ENCODE data around the gene CAPN12. TPM values are rescaled to one million over a fixed set of nuclear protein-coding genes. Genes with fewer than 3 reads are reported as not detected.

The CAPN12 gene
- total RNA-seq, 1 experiment from 2014 or later = 8.8 TPM

GRCh38 chr19:38745316-38745715 is 1.0 kb upstream of the CAPN12 start:
- no peaks in the 10 kb centered on the region for H3K79me2 ChIP-seq (ENCODE audit: insufficient read depth, low read length)
- H2AFZ ChIP-seq (ENCODE audit: low read depth, low read length, poor library complexity, severe bottlenecking) = no peak overlapping the region
- no peaks in the 10 kb centered on the region for H3K4me1 ChIP-seq (ENCODE audit: control insufficient read depth in 1 of 2, insufficient read depth in 2 of 2, low read length in 2 of 2)
- H3K4me3 ChIP-seq (replicated peaks in 1 of 2; ENCODE audit: low read depth in 1 of 2, low read length in 2 of 2) = no peak overlapping the region
- H3K9me2 ChIP-seq (ENCODE audit: insufficient read depth) = no peaks in the 10 kb centered on the region
- DNase-seq (ENCODE audit: low read depth, low spot score) = no peak
- no peak overlapping the region for H3K27ac ChIP-seq (ENCODE audit: low read depth, low read length)
- no peak overlapping the region for H3K9ac ChIP-seq (ENCODE audit: low read length)
- intact Hi-C loops (cut with micrococcal nuclease) = no loop called here
- no peaks in the 10 kb centered on the region for H4K20me1 ChIP-seq (ENCODE audit: insufficient read depth)
- no TSS peak for BruUV-seq (replicated peaks)
- ChIA-PET CTCF (no interaction called here), RAD21 (ENCODE audit: low non-redundant PET in 1 of 2, low total read pairs in 2 of 2, uncharacterized antibody in 2 of 2, unreplicated experiment in 2 of 2) (no interaction called here), POLR2A (no interaction called here)
- TF ChIP-seq CEBPB (IDR thresholded peaks at IDR 0.05; ENCODE audit: low read depth) (no peak), MAX (IDR thresholded peaks at IDR 0.05) (no peak), SP1 (IDR thresholded peaks at IDR 0.05; ENCODE audit: low read depth) (no peak), EZH2phosphoT487 (IDR thresholded peaks at IDR 0.05; ENCODE audit: borderline replicate concordance) (no peak), TCF7L2 (IDR thresholded peaks at IDR 0.05; ENCODE audit: borderline replicate concordance, extremely low read depth, insufficient read depth, insufficient read length) (no peak), CBX3 (IDR thresholded peaks at IDR 0.05; ENCODE audit: low read depth) (no peak), FOSL1 (IDR thresholded peaks at IDR 0.05; ENCODE audit: low read depth) (no peak), EZH2 (IDR thresholded peaks at IDR 0.05) (no peak), RAD21 (IDR thresholded peaks at IDR 0.05; ENCODE audit: low read depth) (no peak), ZBTB33 (IDR thresholded peaks at IDR 0.05; ENCODE audit: extremely low read depth, insufficient replicate concordance, low read length) (no peak), YY1 (IDR thresholded peaks at IDR 0.05; ENCODE audit: extremely low read depth, insufficient replicate concordance, low read depth, low read length) (no peak), POLR2A (IDR thresholded peaks at IDR 0.05; ENCODE audit: borderline replicate concordance, extremely low read depth, insufficient read depth, insufficient read length) (no peak), ZNF274 (IDR thresholded peaks at IDR 0.05; ENCODE audit: low read depth, low read length) (no peak)
- TF ChIP-seq, protein P1, sequence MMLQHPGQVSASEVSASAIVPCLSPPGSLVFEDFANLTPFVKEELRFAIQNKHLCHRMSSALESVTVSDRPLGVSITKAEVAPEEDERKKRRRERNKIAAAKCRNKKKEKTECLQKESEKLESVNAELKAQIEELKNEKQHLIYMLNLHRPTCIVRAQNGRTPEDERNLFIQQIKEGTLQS (IDR thresholded peaks at IDR 0.05) = no peak
- no peak for ATAC-seq
- H3K27me3 ChIP-seq (ENCODE audit: insufficient read depth, low read length) = no peaks in the 10 kb centered on the region
- no peaks in the 10 kb centered on the region for H3K36me3 ChIP-seq (ENCODE audit: control insufficient read depth in 1 of 2, insufficient read depth in 2 of 2, low read length in 2 of 2)
- H3K4me2 ChIP-seq (ENCODE audit: low read length) = no peak overlapping the region
- H3K9me3 ChIP-seq (ENCODE audit: control insufficient read depth in 1 of 2, insufficient read depth in 1 of 2, low read depth in 1 of 2, low read length in 2 of 2) = no peaks in the 10 kb centered on the region
